ENCODE results near the gene TRIP10. TPM values are rescaled to one million over a fixed set of nuclear protein-coding genes. Genes with fewer than 3 reads are reported as not detected.

The TRIP10 gene
- polyA plus RNA-seq, 1 donor (not counting 4 experiments of a cell fraction or from before 2014, with no cell fraction given): 34.8 TPM

- FAIRE-seq: no peak
- Histone ChIP-seq H3K79me2 (ENCODE audit: control insufficient read depth, insufficient read depth, low read length) (no peaks in the 10 kb centered on the region), H3K36me3 (ENCODE audit: control insufficient read depth in 2 of 2, extremely low read depth in 1 of 2, insufficient read depth in 2 of 2, low read length in 2 of 2) (no peaks in the 10 kb centered on the region), H3K9me3 (ENCODE audit: control insufficient read depth, low read depth, low read length) (no peaks in the 10 kb centered on the region), H4K20me1 (ENCODE audit: control insufficient read depth, extremely low read depth, insufficient read depth, low read length) (no peaks in the 10 kb centered on the region), H3K27ac (ENCODE audit: control insufficient read depth, insufficient read depth, low read length) (no peak overlapping the region), H3K4me2 (ENCODE audit: control insufficient read depth, extremely low read depth, insufficient read depth, low read depth, low read length) (no peak overlapping the region), H3K9me1 (ENCODE audit: control insufficient read depth, extremely low read depth, insufficient read depth, low read length) (no peaks in the 10 kb centered on the region), H3K27me3 (ENCODE audit: control insufficient read depth, extremely low read depth, insufficient read depth, low read length) (no peaks in the 10 kb centered on the region), H3K4me3 (ENCODE audit: control insufficient read depth in 2 of 3, extremely low read depth in 1 of 3, insufficient read depth in 2 of 3, low read depth in 1 of 3, low read length in 3 of 3) (no peak overlapping the region), H3K4me1 (ENCODE audit: control insufficient read depth, extremely low read depth, insufficient read depth, low read length) (no peaks in the 10 kb centered on the region), H2AFZ (ENCODE audit: control insufficient read depth, low read length) (no peak overlapping the region), H3K9ac (ENCODE audit: control insufficient read depth, extremely low read depth, insufficient read depth, low read length) (no peak overlapping the region)
- dilution Hi-C loops (cut with MboI; ENCODE audit: extremely low pct_ligation_motif_present, low sequenced_read_pairs): no loop called here
- no peak for TF ChIP-seq CTCF (optimal IDR thresholded peaks at IDR 0.05 in 1 of 3, IDR thresholded peaks at IDR 0.05 in 1 of 3, conservative IDR thresholded peaks at IDR 0.05 in 1 of 3; ENCODE audit: extremely low read depth in 1 of 3, insufficient read depth in 2 of 3, low read length in 3 of 3)
- no peak for TF ChIP-seq EZH2 (IDR thresholded peaks at IDR 0.05; ENCODE audit: low read length)
- no peak for DNase-seq (ENCODE audit: low read depth, low spot score)
Measured at GRCh38 chr19:6778386-6778785, 38.9 kb downstream of the TRIP10 start.

- no peak overlapping the region for H3K27ac ChIP-seq (ENCODE audit: control insufficient read depth, insufficient read depth, low read length)
- H3K27me3 ChIP-seq (ENCODE audit: control insufficient read depth, extremely low read depth, insufficient read depth, low read length): no peaks in the 10 kb centered on the region
- H3K4me2 ChIP-seq (ENCODE audit: control insufficient read depth, extremely low read depth, insufficient read depth, low read depth, low read length): no peak overlapping the region
- no peaks in the 10 kb centered on the region for H3K9me1 ChIP-seq (ENCODE audit: control insufficient read depth, extremely low read depth, insufficient read depth, low read length)
- no peaks in the 10 kb centered on the region for H3K79me2 ChIP-seq (ENCODE audit: control insufficient read depth, insufficient read depth, low read length)
- H3K4me3 ChIP-seq (ENCODE audit: control insufficient read depth in 2 of 3, extremely low read depth in 1 of 3, insufficient read depth in 2 of 3, low read depth in 1 of 3, low read length in 3 of 3): no peak overlapping the region
- H3K9ac ChIP-seq (ENCODE audit: control insufficient read depth, extremely low read depth, insufficient read depth, low read length): no peak overlapping the region
- FAIRE-seq (no peak), DNase-seq (ENCODE audit: low read depth, low spot score) (no peak)
- no peaks in the 10 kb centered on the region for H3K36me3 ChIP-seq (ENCODE audit: control insufficient read depth in 2 of 2, extremely low read depth in 1 of 2, insufficient read depth in 2 of 2, low read length in 2 of 2)
- dilution Hi-C loops (cut with MboI; ENCODE audit: extremely low pct_ligation_motif_present, low sequenced_read_pairs): no loop called here
- no peak overlapping the region for H2AFZ ChIP-seq (ENCODE audit: control insufficient read depth, low read length)
- H3K9me3 ChIP-seq (ENCODE audit: control insufficient read depth, low read depth, low read length): no peaks in the 10 kb centered on the region
- H3K4me1 ChIP-seq (ENCODE audit: control insufficient read depth, extremely low read depth, insufficient read depth, low read length): no peaks in the 10 kb centered on the region
- TF ChIP-seq EZH2 (IDR thresholded peaks at IDR 0.05; ENCODE audit: low read length) (no peak), CTCF (optimal IDR thresholded peaks at IDR 0.05 in 1 of 3, IDR thresholded peaks at IDR 0.05 in 1 of 3, conservative IDR thresholded peaks at IDR 0.05 in 1 of 3; ENCODE audit: extremely low read depth in 1 of 3, insufficient read depth in 2 of 3, low read length in 3 of 3) (no peak)
- H4K20me1 ChIP-seq (ENCODE audit: control insufficient read depth, extremely low read depth, insufficient read depth, low read length): no peaks in the 10 kb centered on the region
Measured at GRCh38 chr19:6779206-6779605, 39.7 kb downstream of the TRIP10 start.
